Brain microvascular endothelial cell (primary cell): ENCODE results near the gene SAA4.

Experiments used
- DNase-seq: peaks from one replicate; pipeline ENCODE4 v3.0.0-alpha.2; 2020
- H3K27ac ChIP-seq: fragments of 250-450 bp; sonication (Bioruptor Pico); 2 replicates; pipeline ENCODE4 v1.5.1; 2020; ENCODE audit warnings: mild to moderate bottlenecking, moderate library complexity
- H3K27me3 ChIP-seq: fragments of 250-450 bp; sonication (Bioruptor Pico); replicated peaks from 2 replicates; pipeline ENCODE4 v1.5.1; 2020; ENCODE audit warnings: mild to moderate bottlenecking
- H3K36me3 ChIP-seq: fragments of 250-450 bp; sonication (Bioruptor Pico); replicated peaks from 2 replicates; pipeline ENCODE4 v1.5.1; 2020; ENCODE audit warnings: mild to moderate bottlenecking
- H3K4me3 ChIP-seq: 2 replicates; pipeline ENCODE4 v1.5.1; 2011; ENCODE audit warnings: low read depth, mild to moderate bottlenecking, control low read depth, low read length, moderate library complexity
- CTCF ChIP-seq: IDR thresholded peaks from 2 replicates; pipeline ENCODE4 v1.5.1; 2011; ENCODE audit warnings: low read depth, mild to moderate bottlenecking, moderate library complexity, low read length, control low read depth, inconsistent platforms; ENCODE audit errors: missing control alignments
- in situ Hi-C: cut with HindIII; loops from 2 replicates; pipeline ENCODE4 v1.10.0; 2017; ENCODE audit warnings: low sequenced_read_pairs, low pct_ligation_motif_present

The SAA4 gene

GRCh38 chr11:18235394-18236334 is 938 bp downstream of the SAA4 start:
- Histone ChIP-seq H3K36me3 (no peaks in the 10 kb centered on the region), H3K27ac (no peak overlapping the region), H3K27me3 (peaks cover 4% of the 10 kb centered on the region), H3K4me3 (no peak overlapping the region)
- in situ Hi-C loops = no loop called here
- TF ChIP-seq CTCF = no peak
- no peak for DNase-seq

DNA sequence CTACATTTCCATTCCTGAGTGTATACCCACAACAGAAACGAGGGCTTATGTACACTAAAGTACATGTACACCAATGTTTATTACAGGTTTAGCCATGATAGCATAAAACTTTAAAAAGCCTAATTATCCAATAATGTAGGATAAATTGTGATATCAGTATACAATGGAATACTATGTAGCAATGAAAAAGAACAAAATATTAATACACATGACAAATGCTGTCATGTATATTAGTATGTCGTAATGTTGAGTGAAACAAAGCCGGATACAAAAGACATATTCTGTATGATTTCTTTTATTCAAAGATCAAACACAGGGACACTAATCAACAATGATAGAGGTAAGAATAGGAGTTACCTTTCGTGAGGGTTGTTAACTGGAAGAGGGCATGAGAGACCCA is 2.7 kb downstream of the SAA4 start:
- no peaks in the 10 kb centered on the region for H3K36me3 ChIP-seq
- no peak for TF ChIP-seq CTCF
- H3K27me3 ChIP-seq = no peaks in the 10 kb centered on the region
- H3K27ac ChIP-seq = no peak overlapping the region
- in situ Hi-C loops = no loop called here
- DNase-seq = no peak
- H3K4me3 ChIP-seq = no peak overlapping the region

DNA sequence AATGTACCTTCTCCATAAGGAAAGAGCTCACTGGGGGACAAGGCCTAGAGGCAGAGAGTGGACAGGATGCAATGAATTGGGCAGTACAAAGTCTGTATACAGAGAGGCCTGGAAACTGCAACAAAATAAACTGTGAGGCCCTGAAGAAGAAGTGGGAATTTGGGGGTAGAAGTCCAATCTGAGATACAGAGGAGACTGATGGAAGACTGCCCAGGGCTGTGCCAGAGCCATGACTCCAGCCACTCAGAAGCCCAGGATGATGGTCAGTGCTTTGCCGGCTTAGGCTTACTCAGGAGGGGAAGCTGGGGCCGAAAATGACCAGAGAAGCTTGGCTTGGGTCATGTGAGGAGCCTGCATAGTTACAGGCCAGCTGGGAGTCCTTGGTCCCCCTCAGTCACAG is 5.7 kb downstream of the SAA4 start:
- no peak overlapping the region for H3K4me3 ChIP-seq
- no peaks in the 10 kb centered on the region for H3K27me3 ChIP-seq
- H3K27ac ChIP-seq = no peak overlapping the region
- in situ Hi-C loops = no loop called here
- no peak for DNase-seq
- no peak for TF ChIP-seq CTCF
- no peaks in the 10 kb centered on the region for H3K36me3 ChIP-seq

GRCh38 chr11:18229501-18229900 is 7.1 kb downstream of the SAA4 start:
- no peaks in the 10 kb centered on the region for H3K27me3 ChIP-seq
- TF ChIP-seq CTCF = no peak
- H3K27ac ChIP-seq = no peak overlapping the region
- no peak overlapping the region for H3K4me3 ChIP-seq
- in situ Hi-C loops = no loop called here
- no peaks in the 10 kb centered on the region for H3K36me3 ChIP-seq
- no peak for DNase-seq

GRCh38 chr11:18225913-18226312 is 10.7 kb downstream of the SAA4 start:
- no peak for DNase-seq
- H3K27ac ChIP-seq = no peak overlapping the region
- TF ChIP-seq CTCF = no peak
- no peaks in the 10 kb centered on the region for H3K27me3 ChIP-seq
- in situ Hi-C loops = no loop called here
- no peak overlapping the region for H3K4me3 ChIP-seq
- H3K36me3 ChIP-seq = no peaks in the 10 kb centered on the region
